HEK293 (cell line): Measurements from ENCODE around the gene FAAP100.
A peak's percentile ranks its signal among the peaks of the same experiment; 100 is the strongest.

ENCODE experiments used
- CTCF ChIA-PET: fragments of 350-600 bp; formaldehyde crosslinking; extraction: SDS; loops from one replicate; lab custom pipeline; 2021; ENCODE audit warnings: antibody characterized with exemption; lab: Yijun Ruan, JAX
- POLR2A ChIA-PET: fragments of 300-600 bp; formaldehyde crosslinking; extraction: SDS; loops from one replicate; lab custom pipeline; 2020; ENCODE audit warnings: antibody characterized with exemption, inconsistent platforms; lab: Yijun Ruan, JAX
- H3K27ac ChIP-seq: fragments of 200-500 bp; sonication (Bioruptor generic); 2 replicates; pipeline ENCODE4 v1.5.1; 2014; ENCODE audit warnings: low read depth, low read length, control low read depth, inconsistent platforms; ENCODE audit errors: extremely low read depth
- H3K36me3 ChIP-seq, 2 experiments: fragments of 200-500 bp in 1 of 2; sonication (Bioruptor generic) in 1 of 2; 1 replicate in 1 of 2; 2 replicates in 1 of 2; pipeline ENCODE4 v1.5.1; 2014 to 2017; ENCODE audit warnings: inconsistent platforms in 2 of 2, low read length in 2 of 2; ENCODE audit not compliant: control insufficient read depth in 2 of 2, insufficient read depth in 1 of 2
- H3K4me1 ChIP-seq: fragments of 200-500 bp; sonication (Bioruptor generic); 2 replicates; pipeline ENCODE4 v1.5.1; 2014; ENCODE audit warnings: mild to moderate bottlenecking, low read length, inconsistent platforms; ENCODE audit not compliant: control insufficient read depth, insufficient read depth
- H3K4me3 ChIP-seq: 2 replicates; pipeline ENCODE4 v1.5.1; 2011; ENCODE audit warnings: low read depth, mild to moderate bottlenecking, control low read depth, low read length, moderate library complexity
- H3K9me3 ChIP-seq: fragments of 200-500 bp; sonication (Bioruptor generic); 2 replicates; pipeline ENCODE4 v1.5.1; 2014; ENCODE audit warnings: low read depth, low read length, inconsistent platforms; ENCODE audit not compliant: control insufficient read depth, insufficient read depth
- GFI1B ChIP-seq: fragments of 450-650 bp; formaldehyde crosslinking; IDR thresholded peaks from 2 replicates; pipeline ENCODE4 v1.5.1; 2016; ENCODE audit warnings: missing biosample characterization, missing genetic modification characterization
- GLIS1 ChIP-seq: fragments of 450-650 bp; formaldehyde crosslinking; IDR thresholded peaks from 2 replicates; pipeline ENCODE4 v1.5.1; 2016; ENCODE audit warnings: missing biosample characterization, missing genetic modification characterization
- ZFP37 ChIP-seq: fragments of 450-650 bp; formaldehyde crosslinking; IDR thresholded peaks from 2 replicates; pipeline ENCODE4 v1.5.1; 2016; ENCODE audit warnings: missing biosample characterization, missing genetic modification characterization
- ZFP41 ChIP-seq: fragments of 450-650 bp; formaldehyde crosslinking; IDR thresholded peaks from 2 replicates; pipeline ENCODE4 v1.5.1; 2016; ENCODE audit warnings: missing biosample characterization, missing genetic modification characterization, borderline replicate concordance
- ZNF23 ChIP-seq: fragments of 450-650 bp; formaldehyde crosslinking; IDR thresholded peaks from 2 replicates; pipeline ENCODE4 v1.5.1; 2016; ENCODE audit warnings: missing biosample characterization, missing genetic modification characterization, borderline replicate concordance
- ZNF311 ChIP-seq: fragments of 450-650 bp; formaldehyde crosslinking; IDR thresholded peaks from 2 replicates; pipeline ENCODE4 v1.5.1; 2017; ENCODE audit warnings: missing biosample characterization, missing genetic modification characterization, borderline replicate concordance
- ZNF549 ChIP-seq: fragments of 450-650 bp; IDR thresholded peaks from 2 replicates; pipeline ENCODE4 v1.5.1; 2018; ENCODE audit warnings: missing biosample characterization, missing genetic modification characterization, mild to moderate bottlenecking, inconsistent platforms, moderate library complexity
- ZNF621 ChIP-seq: fragments of 450-650 bp; formaldehyde crosslinking; IDR thresholded peaks from 2 replicates; pipeline ENCODE4 v1.5.1; 2017; ENCODE audit warnings: missing biosample characterization, missing genetic modification characterization
- ZNF785 ChIP-seq: fragments of 450-650 bp; formaldehyde crosslinking; IDR thresholded peaks from 2 replicates; pipeline ENCODE4 v1.5.1; 2016; ENCODE audit warnings: missing biosample characterization, missing genetic modification characterization
- ZNF792 ChIP-seq: fragments of 450-650 bp; formaldehyde crosslinking; IDR thresholded peaks from 2 replicates; pipeline ENCODE4 v1.5.1; 2016; ENCODE audit warnings: missing biosample characterization, missing genetic modification characterization
- ZSCAN16 ChIP-seq: fragments of 450-650 bp; formaldehyde crosslinking; IDR thresholded peaks from 2 replicates; pipeline ENCODE4 v1.5.1; 2016; ENCODE audit warnings: missing biosample characterization, missing genetic modification characterization
- ZXDB ChIP-seq: fragments of 450-650 bp; formaldehyde crosslinking; IDR thresholded peaks from 2 replicates; pipeline ENCODE4 v1.5.1; 2016; ENCODE audit warnings: missing biosample characterization, missing genetic modification characterization
- TF ChIP-seq, protein P1 (sequence below): fragments of 450-650 bp; formaldehyde crosslinking; IDR thresholded peaks from 2 replicates; pipeline ENCODE4 v1.5.1; 2016; ENCODE audit warnings: missing biosample characterization, missing genetic modification characterization, low read depth
- TF ChIP-seq, protein P2 (sequence below): fragments of 450-650 bp; formaldehyde crosslinking; IDR thresholded peaks from 2 replicates; pipeline ENCODE4 v1.5.1; 2016; ENCODE audit warnings: missing biosample characterization, missing genetic modification characterization
- TF ChIP-seq, protein P3 (sequence below): fragments of 450-650 bp; formaldehyde crosslinking; optimal IDR thresholded peaks from 2 replicates; pipeline ENCODE3; 2016; ENCODE audit warnings: missing biosample characterization, mild to moderate bottlenecking, missing genetic modification characterization
- TF ChIP-seq, protein P4 (sequence below): fragments of 450-650 bp; formaldehyde crosslinking; IDR thresholded peaks from 2 replicates; pipeline ENCODE4 v1.5.0; 2017; ENCODE audit warnings: missing biosample characterization, missing genetic modification characterization, borderline replicate concordance

Gene FAAP100

DNA sequence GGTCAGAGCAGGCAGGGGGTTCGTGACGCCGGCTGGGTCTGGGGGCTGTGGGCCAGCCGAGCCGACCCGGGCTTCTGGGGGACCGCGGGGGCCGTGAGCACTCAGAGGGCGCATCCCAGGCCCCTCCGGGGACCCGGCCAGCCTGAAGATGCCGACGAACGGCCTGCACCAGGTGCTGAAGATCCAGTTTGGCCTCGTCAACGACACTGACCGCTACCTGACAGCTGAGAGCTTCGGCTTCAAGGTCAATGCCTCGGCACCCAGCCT, 23.8 kb downstream of the FAAP100 start (continued):
- TF ChIP-seq, protein P1, sequence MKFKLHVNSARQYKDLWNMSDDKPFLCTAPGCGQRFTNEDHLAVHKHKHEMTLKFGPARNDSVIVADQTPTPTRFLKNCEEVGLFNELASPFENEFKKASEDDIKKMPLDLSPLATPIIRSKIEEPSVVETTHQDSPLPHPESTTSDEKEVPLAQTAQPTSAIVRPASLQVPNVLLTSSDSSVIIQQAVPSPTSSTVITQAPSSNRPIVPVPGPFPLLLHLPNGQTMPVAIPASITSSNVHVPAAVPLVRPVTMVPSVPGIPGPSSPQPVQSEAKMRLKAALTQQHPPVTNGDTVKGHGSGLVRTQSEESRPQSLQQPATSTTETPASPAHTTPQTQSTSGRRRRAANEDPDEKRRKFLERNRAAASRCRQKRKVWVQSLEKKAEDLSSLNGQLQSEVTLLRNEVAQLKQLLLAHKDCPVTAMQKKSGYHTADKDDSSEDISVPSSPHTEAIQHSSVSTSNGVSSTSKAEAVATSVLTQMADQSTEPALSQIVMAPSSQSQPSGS = no peak
- TF ChIP-seq ZFP41 (no peak), ZNF311 (tag by site-specific recombination) (no peak), ZFP37 (no peak), ZSCAN16 (tag by site-specific recombination) (no peak)
- TF ChIP-seq, protein P2, sequence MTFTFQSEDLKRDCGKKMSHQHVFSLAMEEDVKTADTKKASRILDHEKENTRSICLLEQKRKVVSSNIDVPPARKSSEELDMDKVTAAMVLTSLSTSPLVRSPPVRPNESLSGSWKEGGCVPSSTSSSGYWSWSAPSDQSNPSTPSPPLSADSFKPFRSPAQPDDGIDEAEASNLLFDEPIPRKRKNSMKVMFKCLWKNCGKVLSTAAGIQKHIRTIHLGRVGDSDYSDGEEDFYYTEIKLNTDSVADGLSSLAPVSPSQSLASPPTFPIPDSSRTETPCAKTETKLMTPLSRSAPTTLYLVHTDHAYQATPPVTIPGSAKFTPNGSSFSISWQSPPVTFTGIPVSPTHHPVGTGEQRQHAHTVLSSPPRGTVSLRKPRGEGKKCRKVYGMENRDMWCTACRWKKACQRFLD (tag by site-specific recombination) = no peak
- TF ChIP-seq, protein P3, sequence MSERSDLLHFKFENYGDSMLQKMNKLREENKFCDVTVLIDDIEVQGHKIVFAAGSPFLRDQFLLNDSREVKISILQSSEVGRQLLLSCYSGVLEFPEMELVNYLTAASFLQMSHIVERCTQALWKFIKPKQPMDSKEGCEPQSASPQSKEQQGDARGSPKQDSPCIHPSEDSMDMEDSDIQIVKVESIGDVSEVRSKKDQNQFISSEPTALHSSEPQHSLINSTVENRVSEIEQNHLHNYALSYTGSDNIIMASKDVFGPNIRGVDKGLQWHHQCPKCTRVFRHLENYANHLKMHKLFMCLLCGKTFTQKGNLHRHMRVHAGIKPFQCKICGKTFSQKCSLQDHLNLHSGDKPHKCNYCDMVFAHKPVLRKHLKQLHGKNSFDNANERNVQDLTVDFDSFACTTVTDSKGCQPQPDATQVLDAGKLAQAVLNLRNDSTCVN (tag by site-specific recombination) = no peak
- TF ChIP-seq, all 188 proteins: peak for 0

DNA sequence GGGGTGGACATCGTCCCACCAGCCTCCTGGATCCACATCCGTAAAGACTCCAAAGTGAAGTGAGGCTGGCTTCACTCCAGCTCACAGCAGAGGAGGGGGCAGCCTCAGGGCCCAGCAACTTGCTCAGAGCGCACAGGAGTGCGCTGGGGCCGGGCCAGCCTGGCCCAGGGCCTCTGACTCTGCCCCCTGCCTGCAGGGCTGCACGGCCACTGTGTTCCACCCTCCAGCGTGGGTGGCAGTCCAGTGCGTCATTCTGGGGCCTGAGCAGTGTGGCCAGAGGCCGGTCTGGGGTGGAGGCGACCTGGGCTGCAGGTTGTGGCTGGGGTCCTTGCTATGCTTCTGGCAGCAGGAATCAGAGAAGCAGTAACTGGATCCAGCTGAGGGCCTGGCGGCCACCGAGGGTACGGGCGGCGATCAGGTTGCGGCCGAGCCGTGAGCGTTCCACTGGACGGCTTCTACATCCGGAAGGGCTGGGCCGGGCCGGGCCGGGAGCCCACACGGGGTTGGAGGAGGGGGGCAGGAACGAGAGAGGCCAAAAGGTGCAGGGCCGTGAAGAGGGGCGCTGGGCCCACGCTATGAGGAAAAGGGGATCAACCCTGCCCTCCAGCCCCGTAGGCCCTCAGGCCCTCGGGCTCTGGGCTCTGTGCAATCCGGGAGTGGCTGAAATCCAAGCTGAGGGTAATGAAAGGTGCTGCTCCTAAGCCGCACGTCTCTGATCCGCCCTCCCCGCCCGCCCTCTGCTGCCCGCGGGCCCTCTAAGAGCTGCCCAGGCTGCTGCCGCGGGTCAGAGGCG, 24.4 kb downstream of the FAAP100 start, which contains the start of gene FSCN2:
Gene FSCN2, plus strand, starts transcription at position 787 of the 793 bp plus-strand sequence. CDS start 155 bp downstream, outside the sequence.
- no peaks in the 10 kb centered on the region for H3K9me3 ChIP-seq
- CTCF ChIA-PET = no interaction called here
- H3K4me1 ChIP-seq = no peaks in the 10 kb centered on the region
- TF ChIP-seq ZNF23 (tag by site-specific recombination) (no peak), ZNF549 (tag by site-specific recombination) (no peak), GFI1B (tag by site-specific recombination) (no peak), ZNF785 (tag by site-specific recombination) (no peak)
- TF ChIP-seq, protein P4, sequence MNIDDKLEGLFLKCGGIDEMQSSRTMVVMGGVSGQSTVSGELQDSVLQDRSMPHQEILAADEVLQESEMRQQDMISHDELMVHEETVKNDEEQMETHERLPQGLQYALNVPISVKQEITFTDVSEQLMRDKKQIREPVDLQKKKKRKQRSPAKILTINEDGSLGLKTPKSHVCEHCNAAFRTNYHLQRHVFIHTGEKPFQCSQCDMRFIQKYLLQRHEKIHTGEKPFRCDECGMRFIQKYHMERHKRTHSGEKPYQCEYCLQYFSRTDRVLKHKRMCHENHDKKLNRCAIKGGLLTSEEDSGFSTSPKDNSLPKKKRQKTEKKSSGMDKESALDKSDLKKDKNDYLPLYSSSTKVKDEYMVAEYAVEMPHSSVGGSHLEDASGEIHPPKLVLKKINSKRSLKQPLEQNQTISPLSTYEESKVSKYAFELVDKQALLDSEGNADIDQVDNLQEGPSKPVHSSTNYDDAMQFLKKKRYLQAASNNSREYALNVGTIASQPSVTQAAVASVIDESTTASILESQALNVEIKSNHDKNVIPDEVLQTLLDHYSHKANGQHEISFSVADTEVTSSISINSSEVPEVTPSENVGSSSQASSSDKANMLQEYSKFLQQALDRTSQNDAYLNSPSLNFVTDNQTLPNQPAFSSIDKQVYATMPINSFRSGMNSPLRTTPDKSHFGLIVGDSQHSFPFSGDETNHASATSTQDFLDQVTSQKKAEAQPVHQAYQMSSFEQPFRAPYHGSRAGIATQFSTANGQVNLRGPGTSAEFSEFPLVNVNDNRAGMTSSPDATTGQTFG (tag by site-specific recombination) = no peak
- no peaks in the 10 kb centered on the region for H3K36me3 ChIP-seq
- H3K27ac ChIP-seq = no peak within 1 kb of the TSS
- H3K4me3 ChIP-seq = no peak within 1 kb of the TSS
- POLR2A ChIA-PET = interaction anchor here (1.2 kb wide), 1 partner anchor 73 kb away, joined by 3 read pairs; no protein-coding TSS in a partner anchor

DNA sequence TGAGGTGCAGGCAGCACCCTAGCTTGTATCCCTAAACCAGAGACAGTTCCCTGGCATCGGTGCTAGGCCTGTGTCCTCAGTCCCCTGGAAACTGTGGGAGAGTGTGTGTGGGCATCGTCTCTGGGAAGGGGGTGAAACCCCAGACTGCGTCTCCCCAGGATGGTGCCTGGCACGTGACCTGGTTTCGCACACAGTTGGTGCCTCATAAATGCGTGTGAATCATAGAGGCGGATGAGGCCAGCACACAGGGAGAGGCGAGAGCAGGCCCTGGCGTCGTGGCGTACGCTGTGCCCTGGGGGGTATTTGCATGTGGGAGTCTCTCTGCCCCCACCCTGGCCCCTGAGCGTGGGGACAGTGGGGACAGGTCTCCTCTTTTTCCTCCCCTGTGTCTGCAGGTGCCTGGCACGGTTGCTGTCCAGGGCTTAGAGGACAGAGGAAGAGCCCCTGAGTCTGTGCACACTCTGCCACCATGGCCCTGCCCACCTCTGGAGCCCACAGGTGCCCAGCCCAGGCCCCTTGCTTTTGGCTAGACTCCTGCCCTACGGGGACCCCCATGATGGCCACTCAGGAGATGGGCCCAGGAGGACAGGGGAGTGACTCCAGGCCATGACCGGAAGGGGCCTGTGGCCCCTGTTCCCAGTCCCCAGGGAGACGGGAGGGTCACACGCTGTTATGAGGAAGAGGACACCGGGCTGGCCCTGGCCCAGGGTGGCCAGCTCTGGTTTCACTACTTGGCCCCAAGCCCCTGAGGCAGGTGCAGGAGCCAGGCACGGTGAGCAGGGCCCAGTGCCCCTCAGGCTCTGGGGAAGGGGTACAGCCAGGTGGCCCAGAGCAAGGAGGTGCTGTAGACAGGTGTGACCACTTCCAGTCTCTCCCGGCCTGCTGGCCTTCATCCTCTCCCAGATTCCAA, 25.2 kb downstream of the FAAP100 start:
- Histone ChIP-seq H3K36me3 (no peaks in the 10 kb centered on the region), H3K27ac (no peak overlapping the region), H3K9me3 (no peaks in the 10 kb centered on the region), H3K4me3 (no peak overlapping the region), H3K4me1 (no peaks in the 10 kb centered on the region)
- no peak for TF ChIP-seq ZNF621 (tag by site-specific recombination)
- 0 out of 2 replicates have a peak, but pooled peaks have one; percentile 13 for TF ChIP-seq GLIS1 (tag by site-specific recombination)
- TF ChIP-seq ZNF792 = peak; percentile 73; the same call in 1 of the 2 replicates
- no peak for TF ChIP-seq ZXDB
- CTCF ChIA-PET = interaction anchor here (0.6 to 0.7 kb wide), 3 partner anchors 28 to 1309 kb away, joined by 3 to 5 read pairs (median 4); no protein-coding TSS in a partner anchor
- POLR2A ChIA-PET = no interaction called here
